HEK293 (cell line): ENCODE results near the gene DOCK1.

Experiments
- CTCF ChIA-PET: fragments of 350-600 bp; formaldehyde crosslinking; extraction: SDS; loops from one replicate; lab custom pipeline; 2021; ENCODE audit warnings: antibody characterized with exemption; lab: Yijun Ruan, JAX
- POLR2A ChIA-PET: fragments of 300-600 bp; formaldehyde crosslinking; extraction: SDS; loops from one replicate; lab custom pipeline; 2020; ENCODE audit warnings: antibody characterized with exemption, inconsistent platforms; lab: Yijun Ruan, JAX
- H3K27ac ChIP-seq: fragments of 200-500 bp; sonication (Bioruptor generic); 2 replicates; pipeline ENCODE4 v1.5.1; 2014; ENCODE audit warnings: low read depth, low read length, control low read depth, inconsistent platforms; ENCODE audit errors: extremely low read depth
- H3K36me3 ChIP-seq, 2 experiments: fragments of 200-500 bp in 1 of 2; sonication (Bioruptor generic) in 1 of 2; 1 replicate in 1 of 2; 2 replicates in 1 of 2; pipeline ENCODE4 v1.5.1; 2014 to 2017; ENCODE audit warnings: inconsistent platforms in 2 of 2, low read length in 2 of 2; ENCODE audit not compliant: control insufficient read depth in 2 of 2, insufficient read depth in 1 of 2
- H3K4me1 ChIP-seq: fragments of 200-500 bp; sonication (Bioruptor generic); 2 replicates; pipeline ENCODE4 v1.5.1; 2014; ENCODE audit warnings: mild to moderate bottlenecking, low read length, inconsistent platforms; ENCODE audit not compliant: control insufficient read depth, insufficient read depth
- H3K4me3 ChIP-seq: 2 replicates; pipeline ENCODE4 v1.5.1; 2011; ENCODE audit warnings: low read depth, mild to moderate bottlenecking, control low read depth, low read length, moderate library complexity
- H3K9me3 ChIP-seq: fragments of 200-500 bp; sonication (Bioruptor generic); 2 replicates; pipeline ENCODE4 v1.5.1; 2014; ENCODE audit warnings: low read depth, low read length, inconsistent platforms; ENCODE audit not compliant: control insufficient read depth, insufficient read depth
- AEBP2 ChIP-seq: fragments of 450-650 bp; formaldehyde crosslinking; IDR thresholded peaks from 2 replicates; pipeline ENCODE4 v1.5.1; 2016; ENCODE audit warnings: missing biosample characterization, missing genetic modification characterization, borderline replicate concordance
- ELK4 ChIP-seq: IDR thresholded peaks from 2 replicates; pipeline ENCODE4 v1.6.1; 2011; ENCODE audit warnings: mild to moderate bottlenecking, low read depth, low read length, borderline replicate concordance
- GLI2 ChIP-seq: fragments of 450-650 bp; formaldehyde crosslinking; IDR thresholded peaks from 2 replicates; pipeline ENCODE4; 2017; ENCODE audit warnings: missing biosample characterization, missing genetic modification characterization, low read depth, borderline replicate concordance
- GLIS1 ChIP-seq: fragments of 450-650 bp; formaldehyde crosslinking; IDR thresholded peaks from 2 replicates; pipeline ENCODE4 v1.5.1; 2016; ENCODE audit warnings: missing biosample characterization, missing genetic modification characterization
- INSM2 ChIP-seq: fragments of 450-650 bp; formaldehyde crosslinking; IDR thresholded peaks from 2 replicates; pipeline ENCODE4 v1.5.1; 2016; ENCODE audit warnings: missing biosample characterization, missing genetic modification characterization
- KLF7 ChIP-seq: fragments of 450-650 bp; formaldehyde crosslinking; IDR thresholded peaks from 2 replicates; pipeline ENCODE4 v1.5.1; 2016; ENCODE audit warnings: missing biosample characterization, missing genetic modification characterization, borderline replicate concordance
- SP2 ChIP-seq: fragments of 450-650 bp; formaldehyde crosslinking; IDR thresholded peaks from 2 replicates; pipeline ENCODE4 v1.5.1; 2016; ENCODE audit warnings: missing biosample characterization, missing genetic modification characterization
- ZBTB20 ChIP-seq: fragments of 450-650 bp; formaldehyde crosslinking; IDR thresholded peaks from 2 replicates; pipeline ENCODE4 v1.5.1; 2016; ENCODE audit warnings: missing biosample characterization, missing genetic modification characterization
- ZBTB48 ChIP-seq: fragments of 450-650 bp; formaldehyde crosslinking; IDR thresholded peaks from 2 replicates; pipeline ENCODE4 v1.5.1; 2016; ENCODE audit warnings: missing biosample characterization, missing genetic modification characterization
- ZNF239 ChIP-seq: fragments of 450-650 bp; formaldehyde crosslinking; IDR thresholded peaks from 2 replicates; pipeline ENCODE4 v1.5.1; 2016; ENCODE audit warnings: missing biosample characterization, missing genetic modification characterization
- ZNF335 ChIP-seq: fragments of 450-650 bp; formaldehyde crosslinking; conservative IDR thresholded peaks from 2 replicates; pipeline ENCODE4 v1.5.1; 2016; ENCODE audit warnings: missing biosample characterization, missing genetic modification characterization
- ZNF529 ChIP-seq: fragments of 450-650 bp; formaldehyde crosslinking; IDR thresholded peaks from 2 replicates; pipeline ENCODE4 v1.5.1; 2017; ENCODE audit warnings: missing genetic modification characterization, missing biosample characterization; ENCODE audit not compliant: insufficient replicate concordance
- ZNF629 ChIP-seq: fragments of 450-650 bp; formaldehyde crosslinking; IDR thresholded peaks from 2 replicates; pipeline ENCODE4 v1.5.1; 2017; ENCODE audit warnings: missing biosample characterization, missing genetic modification characterization
- ZNF654 ChIP-seq: fragments of 450-650 bp; formaldehyde crosslinking; IDR thresholded peaks from 2 replicates; pipeline ENCODE4 v1.5.1; 2016; ENCODE audit warnings: low read depth, missing biosample characterization, missing genetic modification characterization
- ZNF658 ChIP-seq: fragments of 450-650 bp; formaldehyde crosslinking; IDR thresholded peaks from 2 replicates; pipeline ENCODE4; 2016; ENCODE audit warnings: missing biosample characterization, missing genetic modification characterization
- ZNF660 ChIP-seq: fragments of 450-650 bp; IDR thresholded peaks from 2 replicates; pipeline ENCODE4 v1.5.1; 2018; ENCODE audit warnings: missing biosample characterization, mild to moderate bottlenecking, missing genetic modification characterization
- ZNF776 ChIP-seq: fragments of 450-650 bp; formaldehyde crosslinking; IDR thresholded peaks from 2 replicates; pipeline ENCODE4 v1.5.0; 2017; ENCODE audit warnings: missing biosample characterization, missing genetic modification characterization, borderline replicate concordance
- ZSCAN4 ChIP-seq: fragments of 450-650 bp; formaldehyde crosslinking; IDR thresholded peaks from 2 replicates; pipeline ENCODE4 v1.5.1; 2017; ENCODE audit warnings: missing biosample characterization, missing genetic modification characterization
- TF ChIP-seq, protein P1 (sequence below): fragments of 450-650 bp; formaldehyde crosslinking; IDR thresholded peaks from 2 replicates; pipeline ENCODE4 v1.5.1; 2016; ENCODE audit warnings: missing biosample characterization, missing genetic modification characterization, borderline replicate concordance
- TF ChIP-seq, protein P2 (sequence below): fragments of 450-650 bp; formaldehyde crosslinking; optimal IDR thresholded peaks from 2 replicates; pipeline ENCODE3; 2016; ENCODE audit warnings: missing biosample characterization, mild to moderate bottlenecking, missing genetic modification characterization
- TF ChIP-seq, protein P3 (sequence below): fragments of 450-650 bp; formaldehyde crosslinking; IDR thresholded peaks from 2 replicates; pipeline ENCODE4 v1.5.1; 2016; ENCODE audit warnings: missing biosample characterization, missing genetic modification characterization
- TF ChIP-seq, protein P4 (sequence below): sonication (generic); formaldehyde crosslinking; IDR thresholded peaks from 2 replicates; pipeline ENCODE4 v1.8.1; 2022; ENCODE audit warnings: mild to moderate bottlenecking, moderate library complexity, missing genetic modification reagents

DOCK1 gene

DNA sequence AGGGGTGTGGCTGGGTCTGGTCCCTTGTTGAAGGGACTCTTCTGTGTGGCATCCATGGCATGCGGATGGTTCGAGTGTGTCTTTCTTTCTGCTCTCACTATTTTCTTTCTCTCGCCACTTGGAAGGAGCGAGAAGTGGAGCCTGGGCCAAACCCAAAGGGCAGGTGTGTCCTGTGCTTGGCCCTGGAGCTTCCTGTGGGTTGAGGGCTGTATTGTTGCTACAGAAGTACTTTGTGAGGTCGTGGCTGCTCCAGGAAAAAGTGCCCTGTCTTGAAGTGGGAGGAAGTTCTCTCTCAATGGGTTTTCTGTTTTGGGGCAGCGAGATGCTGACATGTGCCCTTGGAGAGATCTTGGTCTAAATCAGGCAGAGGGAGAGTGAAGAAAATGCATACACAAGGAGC is 72.0 kb downstream of the DOCK1 start (continued):
- TF ChIP-seq ZBTB48 (tag by site-specific recombination) (no peak), KLF7 (tag by site-specific recombination) (no peak), ELK4 (no peak), ZNF239 (no peak), ZNF335 (tag by site-specific recombination) (no peak), ZNF629 (tag by site-specific recombination) (no peak), ZNF658 (tag by site-specific recombination) (no peak)
- TF ChIP-seq, protein P1, sequence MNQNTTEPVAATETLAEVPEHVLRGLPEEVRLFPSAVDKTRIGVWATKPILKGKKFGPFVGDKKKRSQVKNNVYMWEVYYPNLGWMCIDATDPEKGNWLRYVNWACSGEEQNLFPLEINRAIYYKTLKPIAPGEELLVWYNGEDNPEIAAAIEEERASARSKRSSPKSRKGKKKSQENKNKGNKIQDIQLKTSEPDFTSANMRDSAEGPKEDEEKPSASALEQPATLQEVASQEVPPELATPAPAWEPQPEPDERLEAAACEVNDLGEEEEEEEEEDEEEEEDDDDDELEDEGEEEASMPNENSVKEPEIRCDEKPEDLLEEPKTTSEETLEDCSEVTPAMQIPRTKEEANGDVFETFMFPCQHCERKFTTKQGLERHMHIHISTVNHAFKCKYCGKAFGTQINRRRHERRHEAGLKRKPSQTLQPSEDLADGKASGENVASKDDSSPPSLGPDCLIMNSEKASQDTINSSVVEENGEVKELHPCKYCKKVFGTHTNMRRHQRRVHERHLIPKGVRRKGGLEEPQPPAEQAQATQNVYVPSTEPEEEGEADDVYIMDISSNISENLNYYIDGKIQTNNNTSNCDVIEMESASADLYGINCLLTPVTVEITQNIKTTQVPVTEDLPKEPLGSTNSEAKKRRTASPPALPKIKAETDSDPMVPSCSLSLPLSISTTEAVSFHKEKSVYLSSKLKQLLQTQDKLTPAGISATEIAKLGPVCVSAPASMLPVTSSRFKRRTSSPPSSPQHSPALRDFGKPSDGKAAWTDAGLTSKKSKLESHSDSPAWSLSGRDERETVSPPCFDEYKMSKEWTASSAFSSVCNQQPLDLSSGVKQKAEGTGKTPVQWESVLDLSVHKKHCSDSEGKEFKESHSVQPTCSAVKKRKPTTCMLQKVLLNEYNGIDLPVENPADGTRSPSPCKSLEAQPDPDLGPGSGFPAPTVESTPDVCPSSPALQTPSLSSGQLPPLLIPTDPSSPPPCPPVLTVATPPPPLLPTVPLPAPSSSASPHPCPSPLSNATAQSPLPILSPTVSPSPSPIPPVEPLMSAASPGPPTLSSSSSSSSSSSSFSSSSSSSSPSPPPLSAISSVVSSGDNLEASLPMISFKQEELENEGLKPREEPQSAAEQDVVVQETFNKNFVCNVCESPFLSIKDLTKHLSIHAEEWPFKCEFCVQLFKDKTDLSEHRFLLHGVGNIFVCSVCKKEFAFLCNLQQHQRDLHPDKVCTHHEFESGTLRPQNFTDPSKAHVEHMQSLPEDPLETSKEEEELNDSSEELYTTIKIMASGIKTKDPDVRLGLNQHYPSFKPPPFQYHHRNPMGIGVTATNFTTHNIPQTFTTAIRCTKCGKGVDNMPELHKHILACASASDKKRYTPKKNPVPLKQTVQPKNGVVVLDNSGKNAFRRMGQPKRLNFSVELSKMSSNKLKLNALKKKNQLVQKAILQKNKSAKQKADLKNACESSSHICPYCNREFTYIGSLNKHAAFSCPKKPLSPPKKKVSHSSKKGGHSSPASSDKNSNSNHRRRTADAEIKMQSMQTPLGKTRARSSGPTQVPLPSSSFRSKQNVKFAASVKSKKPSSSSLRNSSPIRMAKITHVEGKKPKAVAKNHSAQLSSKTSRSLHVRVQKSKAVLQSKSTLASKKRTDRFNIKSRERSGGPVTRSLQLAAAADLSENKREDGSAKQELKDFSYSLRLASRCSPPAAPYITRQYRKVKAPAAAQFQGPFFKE = no peak

GRCh38 chr10:126979311-126979710 is 74.1 kb downstream of the DOCK1 start:
- H3K36me3 ChIP-seq = peaks cover 0 to 35% of the 10 kb centered on the region in 2 experiments; a peak in 2 of 3 replicates
- H3K9me3 ChIP-seq = no peaks in the 10 kb centered on the region
- H3K4me3 ChIP-seq = no peak overlapping the region
- POLR2A ChIA-PET = interaction anchor here (0.6 kb wide), 1 partner anchor 9 kb away, joined by 8 read pairs; no protein-coding TSS in a partner anchor
- H3K4me1 ChIP-seq = no peaks in the 10 kb centered on the region
- H3K27ac ChIP-seq = no peak overlapping the region
- CTCF ChIA-PET = no interaction called here
- TF ChIP-seq, protein P2, sequence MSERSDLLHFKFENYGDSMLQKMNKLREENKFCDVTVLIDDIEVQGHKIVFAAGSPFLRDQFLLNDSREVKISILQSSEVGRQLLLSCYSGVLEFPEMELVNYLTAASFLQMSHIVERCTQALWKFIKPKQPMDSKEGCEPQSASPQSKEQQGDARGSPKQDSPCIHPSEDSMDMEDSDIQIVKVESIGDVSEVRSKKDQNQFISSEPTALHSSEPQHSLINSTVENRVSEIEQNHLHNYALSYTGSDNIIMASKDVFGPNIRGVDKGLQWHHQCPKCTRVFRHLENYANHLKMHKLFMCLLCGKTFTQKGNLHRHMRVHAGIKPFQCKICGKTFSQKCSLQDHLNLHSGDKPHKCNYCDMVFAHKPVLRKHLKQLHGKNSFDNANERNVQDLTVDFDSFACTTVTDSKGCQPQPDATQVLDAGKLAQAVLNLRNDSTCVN (tag by site-specific recombination) = no peak
- TF ChIP-seq SP2 (tag by site-specific recombination) (no peak), ZNF654 (tag by site-specific recombination) (no peak), GLIS1 (no peak), AEBP2 (tag by site-specific recombination) (no peak), ZNF660 (tag by site-specific recombination) (no peak), ZNF776 (tag by site-specific recombination) (no peak), GLI2 (no peak), ZNF529 (tag by site-specific recombination) (no peak), ZSCAN4 (tag by site-specific recombination) (no peak), INSM2 (tag by site-specific recombination) (no peak), ZBTB20 (tag by site-specific recombination) (no peak)
- TF ChIP-seq, protein P3, sequence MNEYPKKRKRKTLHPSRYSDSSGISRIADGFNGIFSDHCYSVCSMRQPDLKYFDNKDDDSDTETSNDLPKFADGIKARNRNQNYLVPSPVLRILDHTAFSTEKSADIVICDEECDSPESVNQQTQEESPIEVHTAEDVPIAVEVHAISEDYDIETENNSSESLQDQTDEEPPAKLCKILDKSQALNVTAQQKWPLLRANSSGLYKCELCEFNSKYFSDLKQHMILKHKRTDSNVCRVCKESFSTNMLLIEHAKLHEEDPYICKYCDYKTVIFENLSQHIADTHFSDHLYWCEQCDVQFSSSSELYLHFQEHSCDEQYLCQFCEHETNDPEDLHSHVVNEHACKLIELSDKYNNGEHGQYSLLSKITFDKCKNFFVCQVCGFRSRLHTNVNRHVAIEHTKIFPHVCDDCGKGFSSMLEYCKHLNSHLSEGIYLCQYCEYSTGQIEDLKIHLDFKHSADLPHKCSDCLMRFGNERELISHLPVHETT (tag by site-specific recombination) = no peak
- TF ChIP-seq, protein P4, sequence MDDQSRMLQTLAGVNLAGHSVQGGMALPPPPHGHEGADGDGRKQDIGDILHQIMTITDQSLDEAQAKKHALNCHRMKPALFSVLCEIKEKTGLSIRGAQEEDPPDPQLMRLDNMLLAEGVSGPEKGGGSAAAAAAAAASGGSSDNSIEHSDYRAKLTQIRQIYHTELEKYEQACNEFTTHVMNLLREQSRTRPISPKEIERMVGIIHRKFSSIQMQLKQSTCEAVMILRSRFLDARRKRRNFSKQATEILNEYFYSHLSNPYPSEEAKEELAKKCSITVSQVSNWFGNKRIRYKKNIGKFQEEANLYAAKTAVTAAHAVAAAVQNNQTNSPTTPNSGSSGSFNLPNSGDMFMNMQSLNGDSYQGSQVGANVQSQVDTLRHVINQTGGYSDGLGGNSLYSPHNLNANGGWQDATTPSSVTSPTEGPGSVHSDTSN (CRISPR knock-in tag) = no peak
